ENCODE measurements around the gene ANKRD55.

- TF ChIP-seq CTCF (conservative IDR thresholded peaks at IDR 0.05), result no peak
- TF ChIP-seq EZH2 (IDR thresholded peaks at IDR 0.05; ENCODE audit: low read depth), result no peak
Observed at GRCh38 chr5:56080375-56081052, 152.6 kb downstream of the ANKRD55 start.

Data from PC-9 (cell line).